Measurements from ENCODE around the gene XAGE5.
"Not testable (repeated sequence)": the region's sequence is repeated elsewhere in the genome, so short reads cannot be mapped to it uniquely, and the experiment has no call there.

XAGE5 gene

GRCh38 chrX:52811065-52811625 lies at the start of gene XAGE5:
XAGE5 (plus strand) TSS chrX:52811287; CDS start chrX:52812567, 1,280 bp downstream.
- no peak for DNase-seq (ENCODE audit: low spot score)

- DNase-seq (ENCODE audit: low spot score), result not testable (repeated sequence)
These were observed 45.1 kb upstream of the XAGE5 start for GRCh38 chrX:52765983-52766382.

GRCh38 chrX:52773504-52773903 lies 37.6 kb upstream of the XAGE5 start:
- not testable (repeated sequence) for DNase-seq (ENCODE audit: low spot score)

GRCh38 chrX:52797327-52797726 lies 13.8 kb upstream of the XAGE5 start, which contains the start of gene SPANXN5:
SPANXN5 (minus strand) TSS chrX:52797427; CDS start chrX:52797348, 79 bp downstream.
- DNase-seq (ENCODE audit: low spot score), result not testable (repeated sequence)

- not testable (repeated sequence) for DNase-seq (ENCODE audit: low spot score)
These were observed 6.2 kb upstream of the XAGE5 start for GRCh38 chrX:52804876-52805275.

GRCh38 chrX:52819788-52820187 lies 8.7 kb downstream of the XAGE5 start:
- no peak for DNase-seq (ENCODE audit: low spot score)

- DNase-seq (ENCODE audit: low spot score), result no peak
These were observed 10.1 kb downstream of the XAGE5 start for GRCh38 chrX:52821079-52821760.

GRCh38 chrX:52824608-52825007 lies 13.5 kb downstream of the XAGE5 start:
- DNase-seq (ENCODE audit: low spot score), result no peak

- no peak for DNase-seq (ENCODE audit: low spot score)
These were observed 19.5 kb downstream of the XAGE5 start for GRCh38 chrX:52830551-52830950.

GRCh38 chrX:52839137-52839536 lies 28.1 kb downstream of the XAGE5 start:
- no peak for DNase-seq (ENCODE audit: low spot score)

GRCh38 chrX:52843619-52844018 lies 32.5 kb downstream of the XAGE5 start:
- not testable (repeated sequence) for DNase-seq (ENCODE audit: low spot score)

GRCh38 chrX:52852110-52852860 lies 41.2 kb downstream of the XAGE5 start:
- no peak for DNase-seq (ENCODE audit: low spot score)

- DNase-seq (ENCODE audit: low spot score), result not testable (repeated sequence)
These were observed 46.0 kb downstream of the XAGE5 start for GRCh38 chrX:52856991-52857525.

- DNase-seq (ENCODE audit: low spot score), result no peak
These were observed 54.4 kb downstream of the XAGE5 start for GRCh38 chrX:52865343-52865998.

Data from cerebellar cortex (tissue), 1 donor.